SW480 (cell line): Measurements from ENCODE around the gene B3GNT5.

Experiments used
- DNase-seq: peaks from one replicate; pipeline ENCODE4 v3.0.0-alpha.2; 2016; ENCODE audit warnings: low spot score

B3GNT5 gene

GRCh38 chr3:183265834-183266417, 12.9 kb downstream of the B3GNT5 start:
- peak; percentile 98 for DNase-seq

- no peak for DNase-seq
These were observed 13.4 kb downstream of the B3GNT5 start for GRCh38 chr3:183266454-183266853.

- no peak for DNase-seq
These were observed 14.1 kb downstream of the B3GNT5 start for GRCh38 chr3:183267140-183267539.

GRCh38 chr3:183268366-183268765, 15.3 kb downstream of the B3GNT5 start:
- DNase-seq, result no peak

- no peak for DNase-seq
These were observed 16.3 kb downstream of the B3GNT5 start for GRCh38 chr3:183269345-183269744.

GRCh38 chr3:183270344-183270743, 17.3 kb downstream of the B3GNT5 start:
- no peak for DNase-seq

- no peak for DNase-seq
These were observed 19.1 kb downstream of the B3GNT5 start for GRCh38 chr3:183272142-183272541.

GRCh38 chr3:183272791-183273190, 19.7 kb downstream of the B3GNT5 start:
- DNase-seq, result no peak

GRCh38 chr3:183274609-183275008, 21.6 kb downstream of the B3GNT5 start:
- no peak for DNase-seq

GRCh38 chr3:183275418-183275817, 22.4 kb downstream of the B3GNT5 start:
- no peak for DNase-seq

- no peak for DNase-seq
These were observed 22.9 kb downstream of the B3GNT5 start for GRCh38 chr3:183275937-183276336.

GRCh38 chr3:183277260-183277659, 24.2 kb downstream of the B3GNT5 start:
- no peak for DNase-seq

GRCh38 chr3:183278479-183279088, 25.5 kb downstream of the B3GNT5 start:
- DNase-seq, result peak; percentile 69

GRCh38 chr3:183279371-183279770, 26.3 kb downstream of the B3GNT5 start:
- DNase-seq, result no peak

- DNase-seq, result peak; percentile 81
These were observed 28.2 kb downstream of the B3GNT5 start for GRCh38 chr3:183281126-183281797.

GRCh38 chr3:183283886-183284285, 30.8 kb downstream of the B3GNT5 start:
- no peak for DNase-seq

- no peak for DNase-seq
These were observed 31.5 kb downstream of the B3GNT5 start for GRCh38 chr3:183284570-183284969.

GRCh38 chr3:183285318-183285717, 32.3 kb downstream of the B3GNT5 start:
- no peak for DNase-seq

- DNase-seq, result peak; percentile 95
These were observed 32.9 kb downstream of the B3GNT5 start for GRCh38 chr3:183285828-183286457.

- no peak for DNase-seq
These were observed 34.4 kb downstream of the B3GNT5 start for GRCh38 chr3:183287301-183287971.

GRCh38 chr3:183288117-183288516, 35.1 kb downstream of the B3GNT5 start:
- no peak for DNase-seq

GRCh38 chr3:183290216-183290615, 37.2 kb downstream of the B3GNT5 start:
- DNase-seq, result no peak
